ENCODE data around the gene REXO5. TPM values are rescaled to one million over a fixed set of nuclear protein-coding genes. Genes with fewer than 3 reads are reported as not detected.
"Not testable (repeated sequence)": the region's sequence is repeated elsewhere in the genome, so short reads cannot be mapped to it uniquely, and the experiment has no call there.

REXO5 gene
- total RNA-seq, 1 donor from 2014 or later: 0.44 TPM

- H3K9me3 Mint-ChIP-seq: peaks cover 8% of the 10 kb centered on the region
- POLR2A ChIA-PET: interaction anchor here (0.6 kb wide), 1 partner anchor 1882 kb away, joined by 4 read pairs; no protein-coding TSS in a partner anchor
- CTCF ChIA-PET: no interaction called here
These were observed 43.8 kb upstream of the REXO5 start for GRCh38 chr16:20762404-20763123.

GRCh38 chr16:20763461-20764232 lies 42.7 kb upstream of the REXO5 start, which contains the start of gene ACSM3:
TSS of gene ACSM3 (plus strand) at chr16:20764014. CDS start at chr16:20770035, 6,021 bp downstream.
- Mint-ChIP-seq H3K27ac (peak within 1 kb of the TSS; percentile 93), H3K27me3 (no peaks in the 10 kb centered on the region), H3K9me3 (peaks cover 8% of the 10 kb centered on the region), H3K4me1 (peaks cover 15% of the 10 kb centered on the region), H3K4me3 (peak within 1 kb of the TSS; percentile 90), H3K36me3 (ENCODE audit: low read depth) (peaks cover 9% of the 10 kb centered on the region)
- intact Hi-C loops (cut with micrococcal nuclease): loop anchor here (1.0 to 5.0 kb wide), 5 partner anchors 12 to 514 kb away; partner anchors contain the start of genes CRYM, DCUN1D3, ERI2 and LYRM1
- POLR2A ChIA-PET: interaction anchor here (0.6 to 2.5 kb wide), 2 partner anchors 23 to 141 kb away, joined by 3 to 19 read pairs; partner anchors contain the start of gene THUMPD1
- CTCF ChIA-PET: interaction anchor here (0.7 to 1.4 kb wide), 2 partner anchors 11 to 35 kb away, joined by 3 read pairs; no protein-coding TSS in a partner anchor
- no peak for TF ChIP-seq CTCF (IDR thresholded peaks at IDR 0.05)
- ATAC-seq (ENCODE audit: low read depth): peak; percentile 100
- DNase-seq: peak; percentile 26

More at GRCh38 chr16:20762404-20763123, 43.8 kb upstream of the REXO5 start:
- no peaks in the 10 kb centered on the region for H3K27me3 Mint-ChIP-seq
- peaks cover 9% of the 10 kb centered on the region for H3K36me3 Mint-ChIP-seq (ENCODE audit: low read depth)
- H3K27ac Mint-ChIP-seq: peak overlapping the region; percentile 93
- ATAC-seq (ENCODE audit: low read depth): no peak
- intact Hi-C loops (cut with micrococcal nuclease): loop anchor here (1.0 to 5.0 kb wide), 4 partner anchors 11 to 515 kb away; partner anchors contain the start of genes CRYM, DCUN1D3, ERI2 and LYRM1
- peaks cover 15% of the 10 kb centered on the region for H3K4me1 Mint-ChIP-seq
- no peak for DNase-seq
- H3K4me3 Mint-ChIP-seq: peak overlapping the region; percentile 90
- no peak for TF ChIP-seq CTCF (IDR thresholded peaks at IDR 0.05)

GRCh38 chr16:20764448-20764847 lies 41.9 kb upstream of the REXO5 start:
- not testable (repeated sequence) for H3K9me3 Mint-ChIP-seq

GRCh38 chr16:20765732-20766131 lies 40.6 kb upstream of the REXO5 start:
- Mint-ChIP-seq H3K4me3 (no peak overlapping the region), H3K4me1 (peaks cover 15% of the 10 kb centered on the region), H3K27ac (no peak overlapping the region), H3K9me3 (peaks cover 7% of the 10 kb centered on the region), H3K27me3 (no peaks in the 10 kb centered on the region), H3K36me3 (ENCODE audit: low read depth) (peaks cover 9% of the 10 kb centered on the region)
- intact Hi-C loops (cut with micrococcal nuclease): no loop called here
- ATAC-seq (ENCODE audit: low read depth) (no peak), DNase-seq (no peak)
- ChIA-PET CTCF (no interaction called here), POLR2A (interaction anchor here (2.5 kb wide), 1 partner anchor 25 kb away, joined by 19 read pairs; the partner anchor contains the start of gene THUMPD1)
- TF ChIP-seq CTCF (IDR thresholded peaks at IDR 0.05): no peak

More at GRCh38 chr16:20764448-20764847, 41.9 kb upstream of the REXO5 start:
- not testable (repeated sequence) for ATAC-seq (ENCODE audit: low read depth); H3K27me3 Mint-ChIP-seq; H3K36me3 Mint-ChIP-seq (ENCODE audit: low read depth); H3K27ac Mint-ChIP-seq; DNase-seq; H3K4me3 Mint-ChIP-seq
- ChIA-PET CTCF (interaction anchor here (0.6 to 1.4 kb wide), 2 partner anchors 11 to 44 kb away, joined by 3 read pairs; no protein-coding TSS in a partner anchor), POLR2A (interaction anchor here (2.5 kb wide), 1 partner anchor 23 kb away, joined by 19 read pairs; the partner anchor contains the start of gene THUMPD1)
- intact Hi-C loops (cut with micrococcal nuclease): loop anchor here (1.0 to 5.0 kb wide), 2 partner anchors 23 to 513 kb away; partner anchors contain the start of genes CRYM and THUMPD1
- H3K4me1 Mint-ChIP-seq: peaks cover 15% of the 10 kb centered on the region

- Mint-ChIP-seq H3K36me3 (ENCODE audit: low read depth) (peaks cover 6% of the 10 kb centered on the region), H3K27ac (no peak overlapping the region), H3K9me3 (peaks cover 2% of the 10 kb centered on the region), H3K4me3 (no peak overlapping the region), H3K4me1 (peaks cover 15% of the 10 kb centered on the region), H3K27me3 (no peaks in the 10 kb centered on the region)
- TF ChIP-seq CTCF (IDR thresholded peaks at IDR 0.05): no peak
- intact Hi-C loops (cut with micrococcal nuclease): no loop called here
- ChIA-PET POLR2A (no interaction called here), CTCF (no interaction called here)
- no peak for DNase-seq
- no peak for ATAC-seq (ENCODE audit: low read depth)
These were observed 40.0 kb upstream of the REXO5 start for GRCh38 chr16:20766294-20766693.

Measured in activated B cell treated with CpG ODN at 0.5 μM for 24 hours (primary cell).